ENCODE measurements around the gene NOTO. TPM values are rescaled to one million over a fixed set of nuclear protein-coding genes. Genes with fewer than 3 reads are reported as not detected.

The NOTO gene
- polyA plus RNA-seq, 3 donors: 0.07 to 0.17 TPM; not detected in 1

- no peak for DNase-seq (ENCODE audit: extremely low read depth in 1 of 11, low read depth in 9 of 11, low spot score in 4 of 11)
Observed at GRCh38 chr2:73253901-73254300, 51.5 kb downstream of the NOTO start.

DNA sequence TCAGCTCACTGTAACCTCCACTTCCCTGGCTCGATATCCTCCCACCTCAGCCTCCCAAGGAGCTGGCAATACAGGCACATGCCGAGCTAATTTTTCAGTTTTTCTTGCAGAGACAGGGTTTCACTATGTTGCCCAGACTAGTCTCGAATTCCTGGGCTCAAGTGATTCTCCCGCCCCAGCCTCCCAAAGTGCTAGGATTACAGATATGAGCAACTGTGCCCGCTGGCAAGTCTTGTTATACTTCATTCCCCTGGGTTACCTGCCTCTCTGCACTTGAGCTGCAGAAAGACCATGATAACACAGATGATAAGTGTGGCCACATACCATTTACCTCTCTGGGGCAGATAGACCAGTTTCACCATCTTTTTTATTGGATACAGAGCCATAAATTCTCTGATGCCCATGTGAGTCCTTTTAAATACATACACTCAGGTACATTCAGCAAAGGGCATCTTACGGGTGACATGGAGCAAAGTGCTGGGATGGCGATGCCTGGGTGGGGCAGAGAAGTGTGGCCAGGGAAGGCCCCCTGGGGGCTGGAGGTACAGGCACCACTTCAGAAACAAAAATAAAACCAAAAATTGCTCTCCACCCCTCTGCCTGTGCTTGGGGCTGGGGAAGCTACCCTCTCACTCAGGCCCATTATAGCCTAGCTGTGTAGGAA is 52.1 kb downstream of the NOTO start:
- DNase-seq (ENCODE audit: extremely low read depth in 1 of 11, low read depth in 9 of 11, low spot score in 4 of 11): no peak

GRCh38 chr2:73255007-73255644 is 52.8 kb downstream of the NOTO start:
- no peak for DNase-seq (ENCODE audit: extremely low read depth in 1 of 11, low read depth in 9 of 11, low spot score in 4 of 11)

GRCh38 chr2:73255907-73256617 is 53.7 kb downstream of the NOTO start:
- no peak for DNase-seq (ENCODE audit: extremely low read depth in 1 of 11, low read depth in 9 of 11, low spot score in 4 of 11)

GRCh38 chr2:73256618-73256922 is 54.2 kb downstream of the NOTO start:
- no peak for DNase-seq (ENCODE audit: extremely low read depth in 1 of 11, low read depth in 9 of 11, low spot score in 4 of 11)

DNA sequence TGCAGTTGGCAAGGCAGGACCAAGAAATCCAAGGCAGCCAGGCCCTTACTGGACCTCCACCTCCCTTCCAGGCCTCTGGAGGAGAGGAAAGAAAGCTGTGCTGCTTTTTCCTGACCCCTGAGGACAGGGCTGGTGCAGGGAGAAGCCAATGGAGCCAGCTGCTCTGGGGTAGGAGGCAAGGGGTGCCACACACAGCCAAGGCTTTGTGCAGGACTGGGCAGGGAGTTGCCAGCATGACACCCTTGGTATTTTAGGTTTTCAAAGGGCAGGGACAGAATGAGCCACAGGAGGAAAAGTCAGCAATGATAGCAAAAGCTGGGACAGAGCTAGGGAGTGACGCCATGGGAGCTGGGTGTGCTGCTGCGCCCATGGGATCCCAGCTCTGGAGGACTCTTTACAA is 54.6 kb downstream of the NOTO start:
- no peak for DNase-seq (ENCODE audit: extremely low read depth in 1 of 11, low read depth in 9 of 11, low spot score in 4 of 11)

DNA sequence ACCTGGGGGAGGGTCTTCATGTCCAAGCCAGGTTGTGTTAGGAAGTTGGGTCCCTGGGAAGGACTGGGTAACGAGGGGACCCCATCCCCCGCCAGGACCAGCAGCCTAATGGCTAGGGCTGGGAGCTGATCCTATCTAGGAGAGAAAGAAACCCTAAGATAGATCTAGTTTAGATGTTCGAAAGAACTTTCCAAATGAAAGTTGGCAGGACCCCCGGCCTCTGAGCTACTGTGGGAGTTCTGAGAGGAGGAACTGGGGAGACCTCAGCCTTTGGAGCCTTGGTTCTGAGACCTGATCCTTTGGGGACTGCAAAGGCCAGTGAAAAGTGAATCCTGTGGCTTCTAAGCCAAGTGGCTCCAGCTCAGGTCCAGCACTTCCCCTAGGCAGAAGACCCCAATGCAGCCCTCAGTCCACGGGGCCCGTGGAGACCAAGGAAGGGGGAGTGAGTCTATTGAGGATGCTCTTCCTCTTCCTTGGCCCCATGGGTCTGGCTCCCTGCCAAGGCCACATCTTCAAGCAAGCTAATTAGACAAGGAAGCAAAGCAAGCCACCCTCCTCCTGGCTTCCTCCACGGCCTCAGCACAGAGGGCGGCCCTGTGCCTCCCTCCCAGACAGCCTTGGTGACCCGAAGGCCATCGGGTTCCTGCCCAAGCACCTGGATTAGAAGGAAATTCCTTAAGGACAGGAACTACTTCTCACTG is 55.2 kb downstream of the NOTO start:
- no peak for DNase-seq (ENCODE audit: extremely low read depth in 1 of 11, low read depth in 9 of 11, low spot score in 4 of 11)

DNA sequence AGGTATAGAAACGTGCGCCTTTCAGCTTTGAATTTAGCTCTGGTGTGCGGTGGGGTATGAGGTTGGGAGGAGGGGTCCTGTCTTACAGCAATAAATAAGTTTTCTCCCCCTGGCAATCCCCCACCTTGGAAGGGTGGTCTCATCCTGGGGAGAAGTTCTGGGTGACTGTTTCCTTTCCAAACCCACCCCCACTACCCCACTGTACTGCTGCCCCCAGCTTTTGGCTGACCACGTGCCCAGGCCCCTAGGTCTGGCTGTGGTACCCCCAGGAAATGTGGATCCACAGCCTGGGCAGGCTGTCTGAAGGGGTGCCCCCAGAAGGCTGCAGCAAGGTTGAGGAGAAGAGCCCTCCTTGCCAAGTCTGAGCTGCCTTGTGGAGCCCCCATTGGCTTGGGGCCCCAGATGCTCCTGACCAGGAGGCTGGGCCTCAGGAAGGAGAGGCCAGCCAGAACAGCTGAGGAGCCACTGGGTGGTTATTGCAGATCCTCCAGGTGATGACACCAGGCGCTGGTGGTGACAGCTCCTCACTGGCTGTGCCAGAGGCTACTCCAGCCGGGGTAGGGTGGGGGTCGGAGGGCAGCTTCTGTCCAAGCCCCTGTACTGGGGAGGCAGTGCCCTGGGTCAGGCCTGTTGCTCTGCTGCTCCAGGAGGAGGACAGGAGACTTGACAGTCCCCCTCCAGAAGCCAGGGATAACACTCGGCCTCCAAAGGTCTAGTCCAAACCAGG is 56.0 kb downstream of the NOTO start:
- DNase-seq (ENCODE audit: extremely low read depth in 1 of 11, low read depth in 9 of 11, low spot score in 4 of 11): no peak

DNA sequence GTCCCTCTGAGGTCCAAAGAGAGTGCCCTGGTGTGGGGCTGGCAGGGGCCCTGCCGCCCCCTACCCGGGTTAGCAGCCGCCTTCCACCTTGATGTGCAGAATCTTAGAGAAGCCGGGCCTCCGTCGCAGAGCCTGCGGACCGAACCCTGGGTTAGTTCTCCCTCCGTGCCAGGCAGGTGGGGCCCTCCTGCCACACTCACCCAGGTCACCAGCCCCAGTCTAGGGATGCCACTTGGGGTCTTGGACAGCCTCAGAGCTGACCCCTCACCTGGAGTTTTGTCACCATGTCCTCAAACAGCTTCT is 56.5 kb downstream of the NOTO start:
- DNase-seq (ENCODE audit: extremely low read depth in 1 of 11, low read depth in 9 of 11, low spot score in 4 of 11): no peak

DNA sequence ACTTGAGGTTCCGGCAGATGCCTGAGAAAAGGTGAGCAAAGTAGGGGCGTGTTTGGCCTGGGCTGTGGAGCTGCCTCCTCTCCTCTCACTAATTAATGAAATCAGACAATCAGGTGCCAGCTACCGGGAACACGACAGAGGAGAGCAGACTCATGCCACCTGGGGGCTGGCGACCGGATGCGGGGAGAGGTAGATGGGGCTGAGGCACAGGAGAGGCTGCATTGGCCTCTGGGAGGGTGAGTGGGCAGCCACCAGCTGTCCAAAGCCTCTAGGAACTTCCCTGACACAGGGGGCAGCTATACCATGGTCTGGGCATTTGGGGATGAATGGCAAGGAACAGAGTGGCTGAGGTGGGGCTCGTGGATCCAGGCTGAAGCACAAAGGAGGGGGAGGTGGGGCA is 56.9 kb downstream of the NOTO start:
- DNase-seq (ENCODE audit: extremely low read depth in 1 of 11, low read depth in 9 of 11, low spot score in 4 of 11): no peak

DNA sequence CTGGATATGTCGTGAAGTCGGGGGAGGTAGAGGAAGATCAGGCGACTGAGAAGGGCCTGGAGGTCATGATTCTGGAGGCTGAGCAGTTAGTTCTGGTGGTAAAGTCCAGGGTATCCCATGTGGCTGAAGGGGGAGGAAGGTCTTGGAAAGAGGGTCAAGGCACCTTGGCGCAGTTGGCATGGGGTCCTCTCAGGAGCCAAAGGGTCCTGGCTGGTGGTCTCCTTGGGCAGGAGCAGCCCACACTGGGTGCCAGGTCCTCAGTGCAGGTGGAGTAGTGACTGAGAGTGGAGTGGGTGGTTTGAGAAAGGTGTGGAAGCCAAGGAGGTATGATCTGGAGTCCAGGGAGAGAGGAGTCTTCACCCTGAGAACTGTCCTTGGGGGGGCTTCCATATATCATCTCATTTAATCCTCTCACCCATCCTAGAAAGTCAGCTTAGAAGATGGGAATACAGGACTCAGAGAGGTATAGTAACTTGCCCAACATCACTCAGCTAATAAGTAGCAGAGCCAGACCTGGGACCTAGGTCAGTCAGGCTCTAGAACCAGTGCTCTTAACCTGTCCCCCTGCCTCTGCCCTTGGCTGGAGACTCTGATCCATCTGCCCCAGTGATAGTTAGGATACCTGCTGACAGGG is 57.4 kb downstream of the NOTO start:
- DNase-seq (ENCODE audit: extremely low read depth in 1 of 11, low read depth in 9 of 11, low spot score in 4 of 11): no peak

- no peak for DNase-seq (ENCODE audit: extremely low read depth in 1 of 11, low read depth in 9 of 11, low spot score in 4 of 11)
Observed at GRCh38 chr2:73260338-73260984, 58.1 kb downstream of the NOTO start.

Other genes starting within 250 kb of the NOTO start
- 10 to 100 TPM; 23.4 to 27.6 (median 24.7) TPM for gene SFXN5, start 130.9 kb upstream of the NOTO start, polyA plus RNA-seq (ENCODE audit: insufficient read length in 3 of 3)
- 10 to 100 TPM; 44.6 to 46.4 (median 45.6) TPM for gene RAB11FIP5, start 89.6 kb upstream of the NOTO start, polyA plus RNA-seq (ENCODE audit: insufficient read length in 3 of 3)
- 10 to 100 TPM; 32.8 to 42.6 (median 33.1) TPM for gene SMYD5, start 11.7 kb downstream of the NOTO start, polyA plus RNA-seq (ENCODE audit: insufficient read length in 3 of 3)
- 10 to 100 TPM; 11.4 to 16.5 (median 12.8) TPM for gene PRADC1, start 30.7 kb downstream of the NOTO start, polyA plus RNA-seq (ENCODE audit: insufficient read length in 3 of 3)
- gene CCT7, start 31.7 kb downstream of the NOTO start, polyA plus RNA-seq (ENCODE audit: insufficient read length in 3 of 3): 100 to 1,000 TPM; 232 to 279 (median 262) TPM
- gene FBXO41, start 81.9 kb downstream of the NOTO start, polyA plus RNA-seq (ENCODE audit: insufficient read length in 3 of 3): 1 to 10 TPM; 1.8 to 3.0 (median 1.8) TPM
- not detected for gene EGR4, start 91.0 kb downstream of the NOTO start, polyA plus RNA-seq (ENCODE audit: insufficient read length in 3 of 3)
- gene ALMS1, start 183.3 kb downstream of the NOTO start, polyA plus RNA-seq (ENCODE audit: insufficient read length in 3 of 3): 10 to 100 TPM; 35.7 to 43.3 (median 38.1) TPM